ENCODE data around the gene CCDC171. TPM values are rescaled to one million over a fixed set of nuclear protein-coding genes. Genes with fewer than 3 reads are reported as not detected.

Gene CCDC171
- total RNA-seq, 2 donors from 2014 or later: 4.9 to 6.0 TPM

Other genes with a start within 250 kb of the CCDC171 start
- gene TTC39B, start 245.8 kb upstream of the CCDC171 start, total RNA-seq: 10 to 100 TPM; 30.8 to 46.7 TPM
- gene SNAPC3, start 130.2 kb upstream of the CCDC171 start, total RNA-seq: 10 to 100 TPM; 16.9 to 18.7 TPM
- gene PSIP1, start 42.1 kb upstream of the CCDC171 start, total RNA-seq: 100 to 1,000 TPM; 141 to 165 TPM